ENCODE measurements around the gene HARS2. TPM values are rescaled to one million over a fixed set of nuclear protein-coding genes. Genes with fewer than 3 reads are reported as not detected.
"Not testable (repeated sequence)": the region's sequence is repeated elsewhere in the genome, so short reads cannot be mapped to it uniquely, and the experiment has no call there.

HARS2 gene
- total RNA-seq, 1 experiment from 2014 or later: 28.8 TPM

- H3K4me1 ChIP-seq (replicated peaks; ENCODE audit: insufficient read depth): peaks cover 13% of the 10 kb centered on the region; the same call in 1 of the 2 replicates
- H3F3A ChIP-seq (ENCODE audit: insufficient read depth, low read depth): peaks cover 22% of the 10 kb centered on the region
- peak within 1 kb of the TSS; percentile 80 for H2AFZ ChIP-seq
- peak; percentile 90 to 98 for DNase-seq
- POLR2A ChIA-PET (ENCODE audit: unreplicated experiment): interaction anchor here (0.5 to 1.1 kb wide), 14 partner anchors 9 to 999 kb away, joined by 4 to 30 read pairs (median 8); partner anchors contain the start of genes HARS1, HARS2, IK and NDUFA2
- TF ChIP-seq EZH2 (IDR thresholded peaks at IDR 0.05; ENCODE audit: low read depth) (no peak), CTCF (conservative IDR thresholded peaks at IDR 0.05) (no peak)
- peaks cover 49% of the 10 kb centered on the region for H3K36me3 ChIP-seq (ENCODE audit: low read depth)
- peaks cover 24% of the 10 kb centered on the region for H3K79me2 ChIP-seq (ENCODE audit: low read depth)
- TSS peak; percentile 49 for BruUV-seq (replicated peaks)
- peak within 1 kb of the TSS; percentile 81 for H3K4me3 ChIP-seq
- H3K27me3 ChIP-seq (ENCODE audit: insufficient read depth, low read depth): no peaks in the 10 kb centered on the region
- H3K27ac ChIP-seq: peak within 1 kb of the TSS; percentile 37
- intact Hi-C loops (cut with micrococcal nuclease; ENCODE audit: unreplicated experiment): no loop called here
- no peaks in the 10 kb centered on the region for H4K20me1 ChIP-seq (ENCODE audit: insufficient read depth)
- no peaks in the 10 kb centered on the region for H3K9me3 ChIP-seq (ENCODE audit: insufficient read depth, low read depth)
- H3K4me2 ChIP-seq: peak within 1 kb of the TSS; percentile 84
- CTCF ChIA-PET: no interaction called here
- H3K9me2 ChIP-seq (ENCODE audit: insufficient read depth): no peaks in the 10 kb centered on the region
These were observed 9.2 kb downstream of the HARS2 start, which contains the start of gene ZMAT2 for GRCh38 chr5:140700177-140701144. ZMAT2 (plus strand) TSS chr5:140700447; CDS start chr5:140700461, 14 bp downstream.

GRCh38 chr5:140707812-140708211 is 16.6 kb downstream of the HARS2 start:
- Histone ChIP-seq H3K27ac (no peak overlapping the region), H2AFZ (no peak overlapping the region), H4K20me1 (ENCODE audit: insufficient read depth) (no peaks in the 10 kb centered on the region), H3F3A (ENCODE audit: insufficient read depth, low read depth) (peaks cover 45% of the 10 kb centered on the region), H3K4me1 (replicated peaks; ENCODE audit: insufficient read depth) (peaks cover 5% of the 10 kb centered on the region), H3K9me3 (ENCODE audit: insufficient read depth, low read depth) (no peaks in the 10 kb centered on the region), H3K79me2 (ENCODE audit: low read depth) (no peaks in the 10 kb centered on the region), H3K9me2 (ENCODE audit: insufficient read depth) (no peaks in the 10 kb centered on the region), H3K27me3 (ENCODE audit: insufficient read depth, low read depth) (no peaks in the 10 kb centered on the region), H3K36me3 (ENCODE audit: low read depth) (peaks cover 17% of the 10 kb centered on the region; the same call in 1 of the 2 replicates), H3K4me2 (no peak overlapping the region), H3K4me3 (no peak overlapping the region)
- CTCF ChIA-PET: no interaction called here
- POLR2A ChIA-PET (ENCODE audit: unreplicated experiment): no interaction called here
- no TSS peak for BruUV-seq (replicated peaks)
- TF ChIP-seq CTCF (conservative IDR thresholded peaks at IDR 0.05): no peak
- no peak for TF ChIP-seq EZH2 (IDR thresholded peaks at IDR 0.05; ENCODE audit: low read depth)
- intact Hi-C loops (cut with micrococcal nuclease; ENCODE audit: unreplicated experiment): no loop called here
- DNase-seq: no peak

- H3K79me2 ChIP-seq (ENCODE audit: low read depth); H3K27ac ChIP-seq; POLR2A ChIA-PET (ENCODE audit: unreplicated experiment); H2AFZ ChIP-seq; H3K9me2 ChIP-seq (ENCODE audit: insufficient read depth); H3K4me1 ChIP-seq (replicated peaks; ENCODE audit: insufficient read depth); H3K27me3 ChIP-seq (ENCODE audit: insufficient read depth, low read depth); CTCF ChIA-PET; BruUV-seq (replicated peaks); intact Hi-C loops (cut with micrococcal nuclease; ENCODE audit: unreplicated experiment); H3K4me3 ChIP-seq; H3K4me2 ChIP-seq; H3K9me3 ChIP-seq (ENCODE audit: insufficient read depth, low read depth); DNase-seq; H4K20me1 ChIP-seq (ENCODE audit: insufficient read depth): not testable (repeated sequence)
- Histone ChIP-seq H3F3A (ENCODE audit: insufficient read depth, low read depth) (peaks cover 45% of the 10 kb centered on the region), H3K36me3 (ENCODE audit: low read depth) (peaks cover 11% of the 10 kb centered on the region; the same call in 1 of the 2 replicates)
These were observed 17.5 kb downstream of the HARS2 start for GRCh38 chr5:140708787-140709186.

All from PC-9 (cell line).